Activated T-helper 1 cell treated with Interleukin-2 at 50 U/mL for 16 hours (primary cell): ENCODE measurements around the gene UBAC2.

ENCODE experiments used
- DNase-seq: peaks from one replicate; pipeline ENCODE4 v3.0.0-alpha.2; 2020; ENCODE audit warnings: low read depth

The UBAC2 gene

GRCh38 chr13:99340638-99341037 lies 140.0 kb downstream of the UBAC2 start:
- DNase-seq: no peak

- DNase-seq: no peak
These were observed 141.5 kb downstream of the UBAC2 start for GRCh38 chr13:99341969-99342722.

GRCh38 chr13:99342723-99343315 lies 142.2 kb downstream of the UBAC2 start:
- no peak for DNase-seq

- DNase-seq: no peak
These were observed 144.1 kb downstream of the UBAC2 start for GRCh38 chr13:99344610-99345208.

- DNase-seq: no peak
These were observed 144.7 kb downstream of the UBAC2 start for GRCh38 chr13:99345345-99345744.

- DNase-seq: no peak
These were observed 145.8 kb downstream of the UBAC2 start for GRCh38 chr13:99346335-99347042.

- no peak for DNase-seq
These were observed 146.8 kb downstream of the UBAC2 start for GRCh38 chr13:99347335-99347878.

- DNase-seq: no peak
These were observed 147.3 kb downstream of the UBAC2 start for GRCh38 chr13:99347911-99348451.

- DNase-seq: no peak
These were observed 149.5 kb downstream of the UBAC2 start for GRCh38 chr13:99350191-99350590.

GRCh38 chr13:99351772-99352171 lies 151.1 kb downstream of the UBAC2 start:
- DNase-seq: no peak

- no peak for DNase-seq
These were observed 151.9 kb downstream of the UBAC2 start for GRCh38 chr13:99352351-99353245.

GRCh38 chr13:99353246-99353600 lies 152.6 kb downstream of the UBAC2 start:
- no peak for DNase-seq

- no peak for DNase-seq
These were observed 153.2 kb downstream of the UBAC2 start for GRCh38 chr13:99353836-99354235.

- no peak for DNase-seq
These were observed 153.8 kb downstream of the UBAC2 start for GRCh38 chr13:99354371-99354951.

GRCh38 chr13:99355267-99356011 lies 154.8 kb downstream of the UBAC2 start:
- no peak for DNase-seq

GRCh38 chr13:99356012-99356261 lies 155.3 kb downstream of the UBAC2 start:
- DNase-seq: no peak

- DNase-seq: peak; percentile 29
These were observed 155.8 kb downstream of the UBAC2 start for GRCh38 chr13:99356262-99357091.

GRCh38 chr13:99357131-99357596 lies 156.5 kb downstream of the UBAC2 start:
- peak; percentile 36 for DNase-seq

- no peak for DNase-seq
These were observed 157.3 kb downstream of the UBAC2 start for GRCh38 chr13:99357941-99358340.
